DMS114 treated with DMSO at 0.1 percent for 48 hours (cell line): ENCODE results near the gene PRKCE.

ENCODE experiments used
- DNase-seq: peaks from one replicate; lab custom pipeline; 2025; ENCODE audit not compliant: unreplicated experiment; lab: John Stamatoyannopoulos, UW

Gene PRKCE

GRCh38 chr2:46094689-46095088, 443.2 kb downstream of the PRKCE start:
- no peak for DNase-seq

GRCh38 chr2:46095830-46096229, 444.4 kb downstream of the PRKCE start:
- no peak for DNase-seq

DNA sequence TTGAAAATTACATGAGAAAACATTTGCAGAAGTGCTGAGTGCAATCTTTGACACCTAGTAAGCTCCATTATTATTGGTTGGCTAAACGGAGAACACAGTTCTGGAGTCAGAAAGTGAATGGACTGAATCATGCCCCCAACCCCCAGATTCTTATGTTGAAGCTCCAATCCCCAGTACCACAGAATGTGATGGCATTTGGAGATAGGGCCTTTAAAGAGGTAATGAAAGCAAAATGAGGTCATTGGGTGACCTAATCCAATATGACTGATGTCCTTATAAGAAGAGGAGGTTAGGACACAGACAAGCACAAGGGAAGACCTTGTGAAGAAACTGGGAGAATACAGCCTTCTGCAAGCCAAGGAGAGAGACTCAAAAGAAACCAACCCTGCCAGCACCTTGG, 444.8 kb downstream of the PRKCE start:
- DNase-seq, result no peak

GRCh38 chr2:46097714-46098480, 446.4 kb downstream of the PRKCE start:
- DNase-seq, result no peak

DNA sequence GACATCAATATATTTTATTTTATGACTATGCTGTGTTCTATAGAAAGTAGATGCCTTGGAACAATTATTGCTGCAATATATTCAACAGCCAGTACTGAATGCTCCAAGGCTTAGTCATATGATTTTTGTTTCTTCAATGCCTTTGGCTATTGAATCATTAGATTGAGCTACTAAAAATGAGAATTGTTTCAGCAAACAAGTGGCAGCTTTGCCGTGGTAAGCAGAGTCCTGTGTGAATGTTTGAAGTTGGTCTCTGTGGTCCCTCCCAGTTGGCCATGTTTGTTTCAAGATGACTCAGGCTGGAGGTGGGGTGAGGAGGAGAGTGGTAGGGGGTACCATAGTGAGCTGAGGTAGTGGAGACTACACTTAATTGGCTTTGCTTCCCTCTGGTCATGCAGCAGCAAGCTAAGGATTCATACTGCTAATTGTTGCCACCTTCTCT, 447.2 kb downstream of the PRKCE start:
- DNase-seq, result no peak

GRCh38 chr2:46101557-46102220, 450.2 kb downstream of the PRKCE start:
- no peak for DNase-seq

DNA sequence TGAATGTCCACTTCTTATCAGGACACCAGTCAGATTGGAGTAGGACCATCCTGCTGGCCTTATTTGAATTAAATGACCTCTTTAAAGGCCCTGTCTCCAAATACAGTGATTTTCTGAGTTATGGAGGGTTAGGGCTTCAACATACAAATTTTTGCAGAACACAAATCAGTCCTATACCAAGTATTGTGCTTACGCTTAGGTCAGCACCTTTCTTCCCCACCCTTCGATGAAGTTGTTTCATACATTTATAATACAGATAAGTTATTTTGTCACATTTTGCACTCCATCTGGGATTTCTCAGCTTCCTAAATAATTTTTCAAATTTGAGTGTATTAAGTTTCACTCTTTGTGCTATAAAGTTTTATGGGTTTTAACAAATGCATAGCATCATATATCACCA, 455.2 kb downstream of the PRKCE start:
- no peak for DNase-seq

GRCh38 chr2:46114996-46115395, 463.5 kb downstream of the PRKCE start:
- no peak for DNase-seq

GRCh38 chr2:46116150-46116549, 464.7 kb downstream of the PRKCE start:
- DNase-seq, result no peak

DNA sequence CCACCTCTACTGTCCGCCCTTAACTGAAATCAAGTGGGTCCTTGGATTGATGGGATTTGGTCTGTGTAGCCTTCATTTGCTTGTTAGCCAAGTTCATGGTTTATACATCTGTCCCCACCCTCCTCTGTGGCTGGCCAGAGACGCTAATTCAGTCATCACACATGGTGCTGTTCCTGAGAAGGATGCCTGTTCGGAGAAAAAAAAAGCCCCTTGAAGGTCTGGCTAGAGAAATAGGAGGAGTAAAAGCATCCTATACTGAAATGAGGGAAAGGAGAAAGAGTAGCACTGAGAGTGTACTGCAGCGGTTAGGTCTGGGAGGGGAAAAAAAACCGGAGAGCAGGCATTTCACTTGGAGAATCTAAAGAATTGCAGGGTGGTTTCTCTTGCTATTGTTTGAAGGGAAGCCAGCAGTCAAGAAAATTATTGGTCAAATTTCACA, 465.1 kb downstream of the PRKCE start:
- DNase-seq, result no peak

DNA sequence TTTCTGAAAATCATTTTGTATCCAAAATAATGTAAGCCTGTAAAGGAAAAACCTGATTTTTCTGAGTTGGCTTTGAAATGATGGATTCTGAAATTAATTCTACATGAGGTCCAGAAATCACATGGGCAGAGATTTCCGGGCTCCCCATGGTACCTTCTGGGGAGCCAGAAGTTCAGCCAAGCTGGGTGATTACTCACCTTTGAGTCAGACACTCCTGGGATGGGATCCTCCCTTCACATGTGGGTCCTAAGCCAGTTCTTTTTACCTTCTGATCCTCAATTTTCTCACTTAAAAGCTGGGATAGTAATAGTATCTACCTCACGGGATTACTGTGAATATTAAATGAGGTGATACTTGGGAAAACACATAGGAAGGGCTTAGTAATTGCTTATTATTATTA, 465.9 kb downstream of the PRKCE start:
- no peak for DNase-seq

DNA sequence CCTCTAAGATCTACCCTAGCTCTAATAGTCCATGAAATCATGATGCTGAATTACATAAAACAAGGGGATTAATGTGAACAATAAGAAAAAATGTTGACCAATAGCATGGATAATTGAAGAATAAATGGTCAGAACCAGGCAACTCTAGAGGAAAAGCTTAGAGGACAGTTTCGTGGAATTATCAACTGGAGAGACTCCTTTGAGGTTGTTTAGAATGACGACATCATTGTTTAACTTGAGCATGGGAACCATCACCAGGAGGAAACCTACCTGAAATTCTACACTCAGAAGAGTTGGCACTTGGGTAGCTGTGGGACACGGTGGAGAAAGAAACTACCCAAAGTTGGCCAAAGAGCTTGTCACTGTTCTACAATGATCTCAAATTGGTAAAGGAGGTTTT, 466.5 kb downstream of the PRKCE start:
- DNase-seq, result no peak

- DNase-seq, result no peak
Observed at GRCh38 chr2:46118656-46119371, 467.3 kb downstream of the PRKCE start.

- no peak for DNase-seq
Observed at GRCh38 chr2:46119453-46119852, 468.0 kb downstream of the PRKCE start.

GRCh38 chr2:46120792-46121555, 469.5 kb downstream of the PRKCE start:
- DNase-seq, result no peak

DNA sequence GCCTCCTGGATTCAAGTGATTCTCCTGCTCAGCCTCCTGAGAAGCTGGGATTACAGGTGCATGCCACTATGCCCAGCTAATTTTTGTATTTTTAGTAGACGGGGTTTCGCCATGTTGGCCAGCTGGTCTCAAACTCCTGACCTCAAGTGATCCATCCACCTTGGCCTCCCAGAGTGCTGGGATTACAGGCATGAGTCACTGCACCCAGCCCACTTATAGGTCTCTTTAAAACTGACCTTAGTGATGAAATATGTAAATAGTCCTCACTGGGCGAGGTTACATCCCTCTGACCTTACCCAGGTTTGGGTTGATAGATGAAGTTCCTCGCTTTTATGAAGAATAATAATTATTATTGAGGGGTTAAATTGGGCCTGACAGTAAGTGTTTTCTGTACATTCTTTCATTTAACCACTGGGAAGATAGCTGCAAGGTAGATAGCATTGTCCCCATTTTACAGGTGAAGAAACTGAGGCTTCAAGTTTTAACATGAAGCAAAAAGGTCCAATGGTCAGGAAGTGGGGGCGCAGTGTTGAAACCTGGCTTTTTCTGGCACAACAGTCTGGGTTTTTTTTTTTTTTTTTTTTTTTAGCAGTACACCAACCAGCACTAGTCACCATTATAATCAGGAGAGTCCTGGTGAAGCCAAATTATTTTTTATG, 471.0 kb downstream of the PRKCE start:
- no peak for DNase-seq

GRCh38 chr2:46123013-46123412, 471.5 kb downstream of the PRKCE start:
- no peak for DNase-seq

DNA sequence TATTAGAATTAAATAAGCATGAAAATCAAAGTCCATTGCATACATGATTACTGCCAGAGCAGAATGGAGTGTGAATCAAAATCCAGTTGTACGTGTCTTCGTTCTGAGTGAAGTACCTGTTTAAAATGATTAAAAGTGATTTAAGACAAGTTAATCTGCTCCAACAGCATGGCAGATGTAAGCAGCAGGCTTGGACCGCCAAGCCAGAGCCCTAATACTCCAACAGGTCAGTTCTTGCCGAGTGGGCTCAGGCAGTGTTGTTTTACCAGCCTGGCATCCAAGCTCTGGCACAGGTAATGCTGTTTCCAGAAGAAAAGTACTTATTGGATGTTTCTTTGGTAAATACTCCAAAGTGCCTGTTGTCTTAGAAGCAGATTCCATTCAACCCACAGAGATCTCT, 474.3 kb downstream of the PRKCE start:
- no peak for DNase-seq

GRCh38 chr2:46126571-46126970, 475.1 kb downstream of the PRKCE start:
- DNase-seq, result no peak

DNA sequence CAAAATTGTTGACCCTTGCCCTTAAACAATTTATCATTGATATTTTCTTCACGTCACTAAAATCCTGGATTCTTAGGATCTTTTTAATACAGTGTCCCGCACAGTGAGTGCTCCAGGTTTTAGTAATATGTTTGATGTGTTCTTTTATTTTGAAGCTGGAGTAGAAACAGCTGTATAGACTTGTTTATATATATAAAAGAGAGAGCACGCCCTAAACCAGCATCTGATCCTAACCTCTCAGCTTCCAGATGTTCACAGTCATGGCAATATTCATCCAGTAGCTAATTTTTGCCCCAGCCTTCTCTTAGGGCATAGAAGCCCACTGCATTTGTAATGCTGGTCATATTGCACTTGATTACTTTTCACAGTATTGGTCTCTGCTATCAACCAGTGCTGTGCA, 475.7 kb downstream of the PRKCE start:
- DNase-seq, result no peak

DNA sequence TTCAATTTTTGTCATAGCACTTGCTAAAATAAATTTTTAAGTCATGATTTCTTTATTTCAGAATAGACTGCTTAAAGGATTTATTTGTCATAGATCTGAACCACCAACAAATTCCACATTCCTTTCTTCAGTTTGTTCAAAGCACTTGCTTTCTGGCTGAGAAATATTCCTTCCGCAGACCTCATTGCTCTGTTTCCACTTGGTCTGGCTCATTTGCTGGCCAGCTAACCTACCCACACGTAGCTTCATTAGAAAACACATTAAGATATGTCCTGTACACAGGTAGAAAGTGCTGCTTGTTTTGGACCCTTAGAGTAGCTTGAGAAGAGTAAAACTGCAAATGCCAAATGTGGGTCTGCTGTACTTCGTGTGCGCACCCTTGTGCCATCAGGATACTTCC, 479.0 kb downstream of the PRKCE start:
- DNase-seq, result no peak
